GM19193 (cell line): ENCODE data around the gene TPCN1.

Experiments
- POLR2A ChIP-seq: IDR thresholded peaks from 4 replicates; pipeline ENCODE4 v1.6.1; 2011; ENCODE audit not compliant: insufficient read depth, insufficient read length; ENCODE audit errors: extremely low read depth

Gene TPCN1

DNA sequence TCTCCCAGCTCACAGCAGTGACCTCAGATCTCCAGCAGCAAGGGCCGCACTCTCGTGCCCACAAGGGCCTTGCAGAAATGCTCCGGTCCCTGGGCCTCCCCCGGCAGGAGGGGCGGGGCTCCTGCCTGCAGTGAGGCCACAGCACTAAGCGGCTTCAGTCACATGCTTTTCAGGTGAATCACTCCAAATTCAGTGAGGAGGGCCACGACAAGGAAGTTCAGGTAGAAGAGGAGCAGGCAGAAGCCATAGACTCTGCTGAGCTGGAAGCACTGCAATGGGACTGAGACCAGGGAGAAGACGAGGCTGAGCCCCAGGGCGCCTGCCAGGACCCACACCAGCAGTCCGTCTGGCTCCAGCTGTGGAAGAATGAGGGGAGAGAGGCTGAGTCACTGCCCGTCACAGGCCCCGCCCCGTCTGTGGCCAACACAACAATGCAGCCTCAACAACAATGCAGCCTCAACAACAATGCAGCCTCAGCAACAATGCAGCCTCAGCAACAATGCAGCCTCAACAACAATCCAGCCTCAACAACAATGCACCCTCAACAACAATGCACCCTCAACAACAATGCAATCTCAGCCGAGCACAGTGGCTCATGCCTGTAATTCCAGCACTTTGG is 78.5 kb downstream of the TPCN1 start:
- no peak for TF ChIP-seq POLR2A

DNA sequence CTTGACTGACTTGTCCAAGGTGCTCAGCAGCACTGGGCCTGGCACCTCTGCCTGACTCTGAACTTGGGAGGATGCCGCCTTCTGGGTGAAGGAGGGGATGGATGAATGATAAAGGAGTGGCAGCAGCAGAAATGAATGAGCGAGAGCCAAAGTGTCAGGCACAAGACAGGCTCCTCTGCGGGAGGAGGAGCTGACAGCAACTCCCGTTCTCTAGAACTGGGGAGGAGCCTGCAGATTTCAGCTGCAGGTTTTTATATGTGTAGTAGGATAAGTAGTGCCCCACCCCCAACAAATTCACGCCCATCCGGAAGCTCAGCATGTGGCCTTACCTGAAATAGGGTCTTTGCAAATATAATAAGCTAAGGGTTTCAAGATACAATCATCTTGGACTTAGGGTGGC is 80.5 kb downstream of the TPCN1 start:
- TF ChIP-seq POLR2A = no peak

DNA sequence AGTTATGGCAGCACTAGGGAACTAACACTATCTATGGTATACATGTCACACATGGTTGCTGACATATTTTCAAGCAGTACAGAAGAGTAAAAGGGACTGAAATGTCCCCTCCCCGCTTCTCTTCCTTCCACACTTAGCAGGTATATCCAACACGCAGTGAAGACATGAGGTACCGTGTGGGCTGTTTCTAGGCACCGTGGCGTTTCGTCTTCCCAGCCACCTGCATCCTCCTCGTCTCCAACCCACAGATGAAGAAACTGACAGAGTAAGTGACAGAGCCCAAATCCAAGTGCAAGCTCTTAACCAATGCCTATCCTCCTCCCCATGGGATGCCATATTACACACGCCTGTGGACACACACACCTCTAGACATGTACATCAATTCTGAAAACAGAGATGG is 81.2 kb downstream of the TPCN1 start:
- no peak for TF ChIP-seq POLR2A

GRCh38 chr12:113302886-113303640 is 81.8 kb downstream of the TPCN1 start:
- no peak for TF ChIP-seq POLR2A

DNA sequence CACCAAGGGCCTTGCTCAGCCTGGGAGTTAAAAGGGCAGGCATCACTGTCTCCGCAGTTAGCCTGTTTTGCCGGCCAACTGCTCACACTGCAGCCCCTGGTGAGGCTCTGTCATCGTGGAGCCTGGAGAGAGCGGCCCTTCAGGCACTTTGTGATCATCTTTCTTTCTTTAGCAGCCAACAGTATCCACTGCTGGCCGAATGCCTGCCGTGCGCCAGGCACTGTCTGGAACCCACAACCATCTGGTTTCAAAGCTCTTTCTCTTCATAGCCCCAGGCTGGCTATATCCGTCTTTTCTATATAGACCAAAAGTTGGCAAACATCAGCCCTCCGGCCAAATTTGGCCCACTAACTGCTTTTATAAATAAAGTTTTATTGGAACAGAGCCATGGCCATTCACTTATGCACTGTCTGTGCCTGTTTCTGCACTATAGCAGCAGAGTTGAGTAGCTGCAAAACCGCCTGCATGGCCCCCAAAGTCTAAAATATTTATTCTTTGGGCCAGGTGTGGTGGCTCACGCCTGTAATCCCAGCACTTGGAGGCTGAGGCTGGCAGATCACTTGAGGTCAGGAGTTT is 84.1 kb downstream of the TPCN1 start:
- TF ChIP-seq POLR2A = no peak

DNA sequence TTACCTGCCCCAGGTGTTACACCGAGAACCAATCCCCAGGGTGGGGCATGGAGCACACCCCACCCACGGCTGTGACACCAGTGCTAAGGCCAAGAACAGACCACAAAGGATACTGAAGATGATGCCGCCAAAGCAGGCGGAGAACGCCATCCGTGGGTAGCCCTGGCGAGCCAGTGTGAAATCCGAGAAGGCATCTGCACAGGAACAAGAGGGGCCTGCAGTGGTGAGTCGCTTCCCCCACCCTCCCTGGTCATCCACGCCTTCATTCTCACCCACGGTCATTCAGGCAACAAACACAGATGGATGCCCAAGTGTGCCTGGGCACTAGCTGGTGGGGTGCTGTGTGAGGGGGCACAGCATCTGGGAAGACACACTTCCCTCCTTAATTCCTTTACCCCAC is 85.1 kb downstream of the TPCN1 start:
- TF ChIP-seq POLR2A = no peak

DNA sequence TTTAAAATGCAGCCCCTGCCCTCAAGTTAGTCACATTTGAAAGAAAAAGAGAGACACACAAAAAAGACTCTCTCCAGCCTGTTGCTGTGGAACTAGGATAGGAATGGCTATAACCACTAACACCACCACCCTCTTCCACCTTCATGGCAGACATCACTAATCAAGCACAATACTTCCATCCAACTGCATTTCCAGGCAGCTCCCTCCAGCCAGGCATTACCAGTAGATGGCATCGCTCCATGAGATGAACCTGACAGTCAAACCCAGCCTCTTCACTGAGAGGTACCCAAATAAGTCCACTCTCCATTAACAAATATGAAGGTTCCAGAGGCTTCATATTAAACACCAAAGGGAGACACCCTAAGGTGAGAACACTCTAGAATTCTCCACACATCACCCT is 89.2 kb downstream of the TPCN1 start:
- TF ChIP-seq POLR2A = no peak

DNA sequence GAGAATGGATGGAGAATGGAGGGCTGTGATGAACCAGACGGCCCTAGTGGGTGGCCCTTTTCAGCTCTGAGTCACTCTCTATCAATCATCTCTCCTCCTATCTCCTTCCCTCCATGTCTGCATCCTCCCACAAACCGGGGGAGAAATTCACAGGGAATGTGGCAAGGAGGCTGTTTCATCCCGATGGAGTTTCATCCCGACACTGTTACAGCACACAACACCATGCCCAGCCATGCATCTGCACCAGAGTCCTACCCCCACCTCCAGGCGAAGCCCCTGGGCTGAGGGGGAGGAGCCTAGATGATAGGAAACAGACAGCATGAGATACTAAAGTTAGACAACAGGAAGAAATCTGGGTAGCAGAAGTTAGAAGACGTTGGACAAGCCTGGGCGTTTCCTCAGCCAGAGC is 92.9 kb downstream of the TPCN1 start:
- TF ChIP-seq POLR2A = no peak

GRCh38 chr12:113315358-113315757 is 94.1 kb downstream of the TPCN1 start:
- no peak for TF ChIP-seq POLR2A

GRCh38 chr12:113316155-113316554 is 94.9 kb downstream of the TPCN1 start:
- TF ChIP-seq POLR2A = no peak

DNA sequence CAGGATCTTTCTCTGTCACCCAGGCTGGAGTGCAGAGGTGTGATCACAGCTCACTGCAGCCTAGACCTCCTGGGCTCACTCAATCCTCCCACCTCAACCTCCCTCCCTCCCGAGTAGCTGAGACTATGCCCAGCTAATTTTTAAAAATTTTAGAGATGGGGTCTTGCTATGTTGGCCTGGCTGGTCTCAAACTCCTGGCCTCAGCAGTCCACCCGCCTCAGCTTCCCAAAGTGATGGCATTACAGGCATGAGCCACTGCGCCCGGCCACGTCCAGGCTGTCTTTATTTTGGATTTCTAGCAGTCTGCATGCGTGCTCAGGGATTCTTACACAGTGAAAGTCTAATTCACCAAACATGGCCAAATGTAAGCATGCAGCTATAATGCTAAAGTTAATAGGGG is 95.9 kb downstream of the TPCN1 start:
- TF ChIP-seq POLR2A = no peak

DNA sequence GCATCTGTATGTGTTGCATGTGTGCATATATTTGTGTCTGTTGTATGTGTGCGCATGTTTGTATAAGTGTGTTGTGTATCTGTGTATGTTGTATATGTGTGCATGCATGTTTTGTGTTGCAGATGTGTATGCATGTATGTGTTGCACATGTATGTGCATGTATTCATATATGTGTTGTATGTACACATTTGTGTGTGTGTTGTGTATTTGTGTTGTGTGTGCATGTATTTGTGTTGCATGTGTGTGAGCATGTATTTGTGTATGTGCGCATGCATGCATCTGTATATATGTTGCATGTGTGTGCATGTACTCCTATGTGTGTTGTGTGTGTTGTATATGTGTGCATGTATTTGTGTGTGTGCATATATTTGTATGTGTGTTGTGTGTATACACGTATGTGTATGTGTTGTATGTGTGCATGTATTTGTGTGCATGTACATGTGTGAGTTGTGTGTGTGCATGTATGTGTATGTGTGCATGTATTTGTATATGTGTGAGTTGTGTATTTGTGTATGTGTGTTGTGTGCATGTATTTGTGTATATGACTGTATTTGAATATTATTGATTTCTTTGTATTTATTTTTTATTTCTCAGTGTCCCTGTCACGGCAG is 96.9 kb downstream of the TPCN1 start:
- TF ChIP-seq POLR2A = no peak

GRCh38 chr12:113318900-113319628 is 97.8 kb downstream of the TPCN1 start:
- TF ChIP-seq POLR2A = no peak

GRCh38 chr12:113320401-113320800 is 99.1 kb downstream of the TPCN1 start:
- no peak for TF ChIP-seq POLR2A

DNA sequence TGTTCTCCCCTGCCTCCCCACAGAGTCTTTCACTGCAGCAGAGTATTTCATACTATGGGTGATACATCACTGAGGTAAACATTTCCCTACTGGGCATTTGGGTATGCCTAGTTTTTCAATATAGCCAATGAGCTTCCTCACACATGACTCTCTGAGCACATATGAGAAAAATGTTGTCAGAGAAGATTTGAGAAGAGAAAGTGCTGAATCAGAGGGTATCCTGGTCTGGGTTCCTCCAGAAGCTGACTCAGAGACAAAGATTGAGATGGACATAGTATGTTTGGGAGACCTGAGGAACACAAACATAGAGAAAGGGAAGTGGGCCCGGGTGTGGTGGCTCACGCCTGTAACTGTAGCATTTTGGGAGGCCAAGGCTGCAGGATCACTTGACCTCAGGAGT is 101.1 kb downstream of the TPCN1 start:
- no peak for TF ChIP-seq POLR2A

DNA sequence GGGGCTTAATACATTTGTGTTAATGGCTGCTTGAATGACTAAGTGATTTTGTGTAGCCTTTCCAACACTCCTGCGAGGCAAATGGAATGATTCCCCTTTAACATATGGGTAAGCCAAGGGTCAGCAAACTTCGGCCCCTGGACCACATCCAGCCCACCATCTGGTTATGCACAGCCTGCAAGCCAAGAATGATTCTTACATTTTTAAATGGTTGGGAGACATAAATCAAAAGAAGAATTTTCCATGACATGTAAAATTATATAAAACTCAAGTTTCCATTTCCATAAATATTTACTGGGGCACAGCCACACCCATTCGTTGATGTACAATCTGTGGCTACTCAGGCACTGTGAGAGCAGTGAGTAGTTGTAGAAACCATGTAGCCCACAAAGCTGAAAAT is 104.7 kb downstream of the TPCN1 start:
- no peak for TF ChIP-seq POLR2A

DNA sequence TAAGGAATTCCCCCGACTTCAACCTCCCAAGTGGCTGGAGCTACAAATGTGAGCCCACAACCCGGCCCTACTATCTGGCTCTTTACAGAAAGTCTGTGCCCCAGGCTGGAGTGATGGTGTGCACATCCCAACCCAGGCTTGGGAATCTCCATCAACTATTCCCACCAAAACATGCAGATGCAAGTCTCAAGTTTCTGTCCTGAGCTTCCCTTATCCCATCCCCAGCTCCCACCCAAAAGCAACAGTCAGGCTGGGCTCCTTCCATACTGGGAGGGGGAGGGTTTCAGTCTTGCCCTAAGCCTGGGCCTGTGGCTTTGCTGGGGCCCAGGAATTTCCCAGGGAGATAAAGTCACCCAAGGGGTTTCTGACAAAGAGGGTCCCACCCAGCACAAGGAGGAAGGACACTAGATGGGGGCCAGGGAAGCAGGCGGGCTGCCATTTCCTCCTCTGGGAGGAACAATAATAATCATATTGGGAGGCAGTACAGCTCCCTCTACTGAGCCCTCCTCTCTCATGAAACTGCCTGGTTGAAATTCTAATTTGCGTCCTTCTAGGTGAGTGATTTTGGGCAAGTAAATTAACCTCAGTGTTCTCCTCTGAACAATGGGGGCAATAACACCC is 105.6 kb downstream of the TPCN1 start:
- TF ChIP-seq POLR2A = no peak
